Body of pancreas (tissue), 4 donors: Measurements from ENCODE around the gene CHRNG. TPM values are rescaled to one million over a fixed set of nuclear protein-coding genes. Genes with fewer than 3 reads are reported as not detected.

Experiments
- ATAC-seq: fragments of 150-250 bp; one replicate; pipeline ENCODE4 v1.9.1; 2016
- DNase-seq, 4 donors: peaks; one replicate each; pipeline ENCODE4 v3.0.0-alpha.2; 2019
- H3K27ac ChIP-seq, 4 donors: fragments of 200-600 bp; sonication (generic); 1 replicate in 3 of 4; 2 replicates in 1 of 4; pipeline versions ENCODE4 v1.5.1 to v1.6.1; 2016 to 2019; ENCODE audit warnings: mild to moderate bottlenecking in 1 of 4, mixed read lengths in 1 of 4, moderate library complexity in 1 of 4
- H3K27me3 ChIP-seq, 2 donors: fragments of 200-600 bp; sonication (generic); one replicate each; pipeline ENCODE4 v1.6.0; 2016; ENCODE audit warnings: mild to moderate bottlenecking in 1 of 2
- H3K36me3 ChIP-seq, 2 donors: fragments of 200-600 bp; sonication (generic); replicated peaks in 1 of 2; 2 replicates each; pipeline ENCODE4 v1.5.1; 2016; ENCODE audit warnings: low read depth in 2 of 2; ENCODE audit not compliant: insufficient read depth in 1 of 2
- H3K4me1 ChIP-seq: fragments of 200-600 bp; sonication (generic); one replicate; pipeline ENCODE4 v1.6.0; 2016
- H3K4me3 ChIP-seq, 2 donors: fragments of 200-600 bp; sonication (generic); 1 replicate in 1 of 2; 2 replicates in 1 of 2; pipeline ENCODE4 v1.5.1; 2016 to 2019
- H3K9me3 ChIP-seq, 3 donors: fragments of 200-600 bp; sonication (generic); 1 replicate in 2 of 3; 2 replicates in 1 of 3; pipeline ENCODE4 v1.5.1; 2016
- POLR2A ChIP-seq, 3 donors: fragments of 450-650 bp; IDR thresholded peaks; one replicate each; pipeline ENCODE4 v1.6.1; 2016; ENCODE audit warnings: antibody characterized with exemption in 3 of 3, mild to moderate bottlenecking in 2 of 3
- WGBS, 2 donors: methylation state at CpG; one replicate each; pipeline ENCODE4 v1.1.5; 2017; 5-methylcytosine and 5-hydroxymethylcytosine counted together
- intact Hi-C: fragments of 100-400 bp; cut with DNase I; formaldehyde crosslinking; loops from one replicate; pipeline ENCODE4 v1.15.1; 2023
- total RNA-seq, 2 donors: library from RNA; depleted of rRNA; stranded (reverse); fragments of >200 nt; gene quantifications; one replicate each; pipeline ENCODE4 v1.1.0, GENCODE V29; 2016
- TF ChIP-seq, protein P1 (sequence below), 7 experiments: fragments of 450-650 bp in 4 of 7; fragments of 200-600 bp in 3 of 7; sonication (generic) in 3 of 7; IDR thresholded peaks; one replicate each; pipeline ENCODE4 v1.5.1; 2016 to 2019; ENCODE audit warnings: antibody characterized with exemption in 7 of 7

Gene CHRNG
- total RNA-seq: not detected

GRCh38 chr2:232539298-232540231, at the start of gene CHRNG:
CHRNG (plus strand) TSS chr2:232539692; CDS start chr2:232539748, 56 bp downstream.
- no peak within 1 kb of the TSS for H3K4me3 ChIP-seq
- WGBS, 2 donors: 66 to 68% methylated on average over 3 to 23 of the region's 23 CpGs
- TF ChIP-seq POLR2A (IDR thresholded peaks at IDR 0.05): no peak
- TF ChIP-seq, protein P1, sequence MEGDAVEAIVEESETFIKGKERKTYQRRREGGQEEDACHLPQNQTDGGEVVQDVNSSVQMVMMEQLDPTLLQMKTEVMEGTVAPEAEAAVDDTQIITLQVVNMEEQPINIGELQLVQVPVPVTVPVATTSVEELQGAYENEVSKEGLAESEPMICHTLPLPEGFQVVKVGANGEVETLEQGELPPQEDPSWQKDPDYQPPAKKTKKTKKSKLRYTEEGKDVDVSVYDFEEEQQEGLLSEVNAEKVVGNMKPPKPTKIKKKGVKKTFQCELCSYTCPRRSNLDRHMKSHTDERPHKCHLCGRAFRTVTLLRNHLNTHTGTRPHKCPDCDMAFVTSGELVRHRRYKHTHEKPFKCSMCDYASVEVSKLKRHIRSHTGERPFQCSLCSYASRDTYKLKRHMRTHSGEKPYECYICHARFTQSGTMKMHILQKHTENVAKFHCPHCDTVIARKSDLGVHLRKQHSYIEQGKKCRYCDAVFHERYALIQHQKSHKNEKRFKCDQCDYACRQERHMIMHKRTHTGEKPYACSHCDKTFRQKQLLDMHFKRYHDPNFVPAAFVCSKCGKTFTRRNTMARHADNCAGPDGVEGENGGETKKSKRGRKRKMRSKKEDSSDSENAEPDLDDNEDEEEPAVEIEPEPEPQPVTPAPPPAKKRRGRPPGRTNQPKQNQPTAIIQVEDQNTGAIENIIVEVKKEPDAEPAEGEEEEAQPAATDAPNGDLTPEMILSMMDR (IDR thresholded peaks at IDR 0.05): no peak
- peaks cover 10% of the 10 kb centered on the region for H3K4me1 ChIP-seq
- no peaks in the 10 kb centered on the region for H3K36me3 ChIP-seq
- DNase-seq (no peak), ATAC-seq (no peak)
- no peaks in the 10 kb centered on the region for H3K27me3 ChIP-seq
- no peaks in the 10 kb centered on the region for H3K9me3 ChIP-seq
- H3K27ac ChIP-seq: no peak within 1 kb of the TSS
- intact Hi-C loops: no loop called here

GRCh38 chr2:232490221-232491138, 49.0 kb upstream of the CHRNG start:
- Histone ChIP-seq H3K27me3 (no peaks in the 10 kb centered on the region), H3K4me3 (no peak overlapping the region), H3K36me3 (no peaks in the 10 kb centered on the region), H3K9me3 (no peaks in the 10 kb centered on the region), H3K27ac (no peak overlapping the region), H3K4me1 (peaks cover 21% of the 10 kb centered on the region)
- TF ChIP-seq, protein P1 (IDR thresholded peaks at IDR 0.05): no peak
- no peak for TF ChIP-seq POLR2A (IDR thresholded peaks at IDR 0.05)
- DNase-seq (peak in 1 of 4 donors; percentile 7), ATAC-seq (no peak)
- 84 to 93% methylated on average over 14 to 30 of the region's 30 CpGs for WGBS, 2 donors
- intact Hi-C loops: no loop called here

- Histone ChIP-seq H3K27me3 (no peaks in the 10 kb centered on the region), H3K4me1 (peaks cover 13% of the 10 kb centered on the region), H3K9me3 (no peaks in the 10 kb centered on the region), H3K27ac (no peak overlapping the region), H3K36me3 (no peaks in the 10 kb centered on the region), H3K4me3 (no peak overlapping the region)
- WGBS, 2 donors: 92 to 94% methylated on average over 8 to 12 of the region's 12 CpGs
- TF ChIP-seq POLR2A (IDR thresholded peaks at IDR 0.05): no peak
- TF ChIP-seq, protein P1 (IDR thresholded peaks at IDR 0.05): no peak
- ATAC-seq (no peak), DNase-seq (no peak)
- intact Hi-C loops: no loop called here
Observed at GRCh38 chr2:232491139-232491780, 48.2 kb upstream of the CHRNG start.

GRCh38 chr2:232492236-232492848, 47.1 kb upstream of the CHRNG start:
- intact Hi-C loops: no loop called here
- TF ChIP-seq, protein P1 (IDR thresholded peaks at IDR 0.05): no peak
- TF ChIP-seq POLR2A (IDR thresholded peaks at IDR 0.05): no peak
- H3K4me1 ChIP-seq: peaks cover 2% of the 10 kb centered on the region
- ATAC-seq (no peak), DNase-seq (no peak)
- 68 to 77% methylated on average over 8 of the region's 8 CpGs for WGBS, 2 donors
- H3K27me3 ChIP-seq: no peaks in the 10 kb centered on the region
- H3K27ac ChIP-seq: no peak overlapping the region
- no peaks in the 10 kb centered on the region for H3K36me3 ChIP-seq
- no peak overlapping the region for H3K4me3 ChIP-seq
- H3K9me3 ChIP-seq: no peaks in the 10 kb centered on the region
